ENCODE measurements around the gene SLC12A7.

DNA sequence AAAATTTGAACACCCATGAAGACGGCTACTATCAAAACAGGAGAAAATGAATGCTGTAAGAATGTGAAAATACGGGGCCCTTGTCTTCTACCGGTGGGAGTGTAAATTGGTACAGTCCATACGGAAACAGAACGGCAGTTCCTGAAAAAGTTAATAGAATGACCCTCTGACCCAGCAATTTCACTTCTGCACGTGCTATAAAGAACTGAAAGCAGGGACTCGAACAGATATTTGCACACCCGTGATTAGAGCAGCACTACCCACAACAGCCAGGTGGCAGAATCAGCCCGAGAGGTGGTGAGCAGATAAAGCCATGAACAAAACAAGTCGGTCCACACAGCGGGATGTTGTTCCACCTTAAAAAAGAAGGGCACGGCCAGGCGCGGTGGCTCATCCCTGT is 22.6 kb upstream of the SLC12A7 start:
- TF ChIP-seq, protein P1, sequence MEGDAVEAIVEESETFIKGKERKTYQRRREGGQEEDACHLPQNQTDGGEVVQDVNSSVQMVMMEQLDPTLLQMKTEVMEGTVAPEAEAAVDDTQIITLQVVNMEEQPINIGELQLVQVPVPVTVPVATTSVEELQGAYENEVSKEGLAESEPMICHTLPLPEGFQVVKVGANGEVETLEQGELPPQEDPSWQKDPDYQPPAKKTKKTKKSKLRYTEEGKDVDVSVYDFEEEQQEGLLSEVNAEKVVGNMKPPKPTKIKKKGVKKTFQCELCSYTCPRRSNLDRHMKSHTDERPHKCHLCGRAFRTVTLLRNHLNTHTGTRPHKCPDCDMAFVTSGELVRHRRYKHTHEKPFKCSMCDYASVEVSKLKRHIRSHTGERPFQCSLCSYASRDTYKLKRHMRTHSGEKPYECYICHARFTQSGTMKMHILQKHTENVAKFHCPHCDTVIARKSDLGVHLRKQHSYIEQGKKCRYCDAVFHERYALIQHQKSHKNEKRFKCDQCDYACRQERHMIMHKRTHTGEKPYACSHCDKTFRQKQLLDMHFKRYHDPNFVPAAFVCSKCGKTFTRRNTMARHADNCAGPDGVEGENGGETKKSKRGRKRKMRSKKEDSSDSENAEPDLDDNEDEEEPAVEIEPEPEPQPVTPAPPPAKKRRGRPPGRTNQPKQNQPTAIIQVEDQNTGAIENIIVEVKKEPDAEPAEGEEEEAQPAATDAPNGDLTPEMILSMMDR (optimal IDR thresholded peaks at IDR 0.05 in 1 of 3, IDR thresholded peaks at IDR 0.05 in 1 of 3, conservative IDR thresholded peaks at IDR 0.05 in 1 of 3; ENCODE audit: extremely low read depth in 1 of 3, insufficient read depth in 2 of 3, low read length in 3 of 3), result peak in 2 of 3 experiments; percentile 17 to 19
- no peak for TF ChIP-seq EZH2 (IDR thresholded peaks at IDR 0.05; ENCODE audit: low read length)

Measured in keratinocyte (primary cell).